ENCODE measurements around the gene HDDC2.

HDDC2 gene

GRCh38 chr6:125299257-125299656, 2.5 kb downstream of the HDDC2 start:
- H3K4me3 ChIP-seq (ENCODE audit: low read depth, low read length): no peak overlapping the region
- DNase-seq (ENCODE audit: low read depth): no peak
- TF ChIP-seq CTCF (IDR thresholded peaks at IDR 0.05; ENCODE audit: insufficient read depth, low read depth, low read length, missing control alignments): no peak

- H3K4me3 ChIP-seq (ENCODE audit: low read depth, low read length): no peak overlapping the region
- no peak for TF ChIP-seq CTCF (IDR thresholded peaks at IDR 0.05; ENCODE audit: insufficient read depth, low read depth, low read length, missing control alignments)
- DNase-seq (ENCODE audit: low read depth): no peak
Measured at GRCh38 chr6:125296471-125296870, 5.3 kb downstream of the HDDC2 start.

DNA sequence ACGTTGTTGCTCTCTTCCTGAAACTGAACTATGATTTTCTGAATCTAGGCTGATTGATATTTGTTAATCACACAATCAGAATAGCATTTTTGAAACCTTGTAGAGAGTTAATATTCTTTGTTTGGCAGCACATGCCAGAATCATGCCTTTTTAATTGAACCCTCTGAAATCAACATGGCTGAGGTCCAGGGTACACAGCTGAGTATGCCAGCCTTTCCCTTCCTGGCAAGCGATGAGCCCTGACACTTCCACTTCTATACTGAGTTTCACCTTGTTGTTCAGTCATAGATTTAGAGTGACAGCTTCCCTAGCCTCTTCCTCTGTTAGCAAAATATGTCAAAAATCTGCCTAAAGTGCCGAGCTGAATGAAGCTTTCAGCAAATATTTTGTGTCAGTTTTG, 6.8 kb downstream of the HDDC2 start:
- DNase-seq (ENCODE audit: low read depth): no peak
- H3K4me3 ChIP-seq (ENCODE audit: low read depth, low read length): no peak overlapping the region
- no peak for TF ChIP-seq CTCF (IDR thresholded peaks at IDR 0.05; ENCODE audit: insufficient read depth, low read depth, low read length, missing control alignments)

- no peak for TF ChIP-seq CTCF (IDR thresholded peaks at IDR 0.05; ENCODE audit: insufficient read depth, low read depth, low read length, missing control alignments)
- H3K4me3 ChIP-seq (ENCODE audit: low read depth, low read length): no peak overlapping the region
- DNase-seq (ENCODE audit: low read depth): no peak
Measured at GRCh38 chr6:125294036-125294435, 7.7 kb downstream of the HDDC2 start.

DNA sequence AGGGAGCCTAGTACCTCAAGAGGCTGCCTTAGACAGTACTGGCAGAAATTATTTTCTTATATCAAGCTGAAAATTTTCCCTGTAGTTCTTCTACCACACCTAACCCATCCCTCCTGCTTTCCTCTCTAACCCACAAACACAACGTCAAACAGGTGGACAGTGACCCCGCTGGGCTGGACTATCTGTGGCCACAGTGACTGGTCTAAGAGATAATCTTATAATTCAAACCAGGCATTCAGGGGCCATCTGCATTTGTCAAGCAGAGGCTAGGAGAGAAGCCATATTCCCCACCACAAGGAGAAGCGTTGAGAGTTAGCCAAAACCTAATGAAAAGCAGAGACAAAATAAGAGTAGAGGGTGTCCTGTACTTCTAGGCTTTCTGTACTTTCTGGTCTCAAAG, 8.2 kb downstream of the HDDC2 start:
- no peak for TF ChIP-seq CTCF (IDR thresholded peaks at IDR 0.05; ENCODE audit: insufficient read depth, low read depth, low read length, missing control alignments)
- no peak for DNase-seq (ENCODE audit: low read depth)
- no peak overlapping the region for H3K4me3 ChIP-seq (ENCODE audit: low read depth, low read length)

DNA sequence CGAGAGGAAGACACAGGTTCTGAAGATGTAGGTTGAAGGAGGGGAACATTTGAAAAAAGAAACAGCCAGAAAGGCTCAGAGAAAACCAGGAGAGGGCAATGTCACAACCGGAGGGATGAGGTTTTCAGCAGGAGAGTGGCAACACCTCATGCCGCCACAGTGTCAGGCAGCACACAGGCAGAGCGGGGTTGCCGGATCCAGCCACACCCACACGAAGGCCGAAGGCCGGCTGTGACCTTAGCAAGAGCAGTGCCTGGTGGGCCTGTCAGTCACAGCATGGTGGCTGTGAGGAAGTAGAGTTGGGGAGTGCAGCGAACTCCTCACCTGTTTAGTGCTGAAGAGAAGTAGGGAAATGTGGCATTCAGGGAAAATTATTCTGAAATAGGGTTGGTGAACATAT, 14.0 kb downstream of the HDDC2 start:
- no peak for TF ChIP-seq CTCF (IDR thresholded peaks at IDR 0.05; ENCODE audit: insufficient read depth, low read depth, low read length, missing control alignments)
- H3K4me3 ChIP-seq (ENCODE audit: low read depth, low read length): no peak overlapping the region
- no peak for DNase-seq (ENCODE audit: low read depth)

DNA sequence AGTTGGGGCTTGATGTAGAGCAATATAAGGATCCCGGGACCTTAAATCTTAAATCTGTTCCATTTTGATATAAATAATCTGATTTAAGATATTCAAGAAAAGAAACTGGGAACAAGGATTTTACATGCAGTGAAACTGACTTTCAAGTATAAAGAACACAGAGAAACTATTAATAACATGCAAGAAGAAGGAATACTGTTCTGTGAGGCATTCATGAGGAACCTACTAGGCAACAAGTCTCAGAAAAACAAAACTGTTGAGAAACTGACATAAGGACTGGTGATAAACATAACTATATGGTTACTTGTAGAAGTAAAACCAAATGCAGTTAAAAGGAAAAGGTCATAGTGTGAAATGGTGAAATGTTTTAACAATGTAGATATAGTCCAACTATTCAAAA, 15.8 kb downstream of the HDDC2 start:
- no peak for DNase-seq (ENCODE audit: low read depth)
- H3K4me3 ChIP-seq (ENCODE audit: low read depth, low read length): no peak overlapping the region
- TF ChIP-seq CTCF (IDR thresholded peaks at IDR 0.05; ENCODE audit: insufficient read depth, low read depth, low read length, missing control alignments): no peak
